ENCODE data around the gene CARD14. TPM values are rescaled to one million over a fixed set of nuclear protein-coding genes. Genes with fewer than 3 reads are reported as not detected.
"Not testable (repeated sequence)": the region's sequence is repeated elsewhere in the genome, so short reads cannot be mapped to it uniquely, and the experiment has no call there.

CARD14 gene
- total RNA-seq, 1 donor from 2014 or later = 0.41 TPM

DNA sequence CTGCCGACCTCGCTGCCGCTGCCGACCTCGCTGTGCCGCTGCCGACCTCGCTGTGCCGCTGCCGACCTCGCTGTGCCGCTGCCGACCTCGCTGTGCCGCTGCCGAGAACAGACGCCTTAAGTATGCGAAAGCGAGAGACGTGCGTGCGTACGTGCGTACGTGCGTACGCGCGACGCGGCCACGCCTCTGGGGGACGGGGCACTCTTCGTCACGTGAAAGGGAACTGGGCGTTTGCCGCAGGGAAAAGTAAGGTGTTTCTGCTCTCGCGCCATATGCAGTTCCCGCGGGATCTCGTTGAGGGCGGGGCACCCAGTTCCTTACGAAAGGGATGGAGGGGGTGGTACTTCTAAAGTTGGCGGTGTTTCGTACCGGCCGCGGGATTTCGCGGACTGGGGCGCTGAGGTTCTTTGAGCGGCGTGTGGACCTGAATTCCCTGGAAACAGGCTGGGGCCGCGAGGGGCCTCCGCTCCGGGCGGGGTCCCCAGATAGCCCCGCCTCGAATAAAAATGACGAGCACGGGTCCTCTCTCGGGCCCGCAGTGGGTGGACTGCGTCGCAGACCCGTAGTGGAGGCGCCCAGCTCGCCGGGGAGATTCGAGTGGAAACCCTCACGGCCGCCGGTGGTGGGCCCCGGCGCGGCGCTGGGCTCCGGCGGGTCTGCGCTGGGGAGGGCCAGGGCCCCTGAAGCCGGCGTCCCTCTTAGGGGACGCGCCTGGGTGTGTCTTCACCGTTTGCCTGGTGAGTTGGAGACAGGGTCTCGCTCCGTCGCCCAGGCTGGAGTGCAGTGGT is 22.6 kb upstream of the CARD14 start, which contains the start of gene EIF4A3:
Gene EIF4A3, minus strand, starts transcription at position 94 of the 788 bp plus-strand sequence. CDS start 167 bp downstream, outside the sequence.
- peak; percentile 99 for DNase-seq (ENCODE audit: low spot score in 2 of 2)
- peak; percentile 45 for FAIRE-seq

DNA sequence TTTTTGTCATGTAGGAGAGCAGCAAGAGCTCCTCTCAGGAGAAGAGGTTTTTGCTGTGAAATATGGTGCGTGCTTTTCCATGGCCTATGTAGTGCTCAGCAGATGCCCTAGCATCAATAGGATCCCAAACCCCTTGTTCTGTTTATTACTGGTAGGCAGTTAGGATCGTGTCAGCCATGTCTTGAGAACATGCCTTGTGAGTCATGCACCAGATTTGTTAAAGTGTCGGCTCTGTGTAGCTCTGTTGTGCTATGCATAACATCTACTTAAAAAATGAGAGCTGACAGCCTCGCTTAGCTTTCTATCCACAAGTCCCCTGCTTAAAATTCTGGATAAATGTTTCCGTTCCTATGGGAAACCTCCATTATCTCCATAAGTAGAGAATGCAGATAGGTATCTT is 18.5 kb upstream of the CARD14 start:
- DNase-seq (ENCODE audit: low spot score in 2 of 2) (no peak), FAIRE-seq (no peak)

DNA sequence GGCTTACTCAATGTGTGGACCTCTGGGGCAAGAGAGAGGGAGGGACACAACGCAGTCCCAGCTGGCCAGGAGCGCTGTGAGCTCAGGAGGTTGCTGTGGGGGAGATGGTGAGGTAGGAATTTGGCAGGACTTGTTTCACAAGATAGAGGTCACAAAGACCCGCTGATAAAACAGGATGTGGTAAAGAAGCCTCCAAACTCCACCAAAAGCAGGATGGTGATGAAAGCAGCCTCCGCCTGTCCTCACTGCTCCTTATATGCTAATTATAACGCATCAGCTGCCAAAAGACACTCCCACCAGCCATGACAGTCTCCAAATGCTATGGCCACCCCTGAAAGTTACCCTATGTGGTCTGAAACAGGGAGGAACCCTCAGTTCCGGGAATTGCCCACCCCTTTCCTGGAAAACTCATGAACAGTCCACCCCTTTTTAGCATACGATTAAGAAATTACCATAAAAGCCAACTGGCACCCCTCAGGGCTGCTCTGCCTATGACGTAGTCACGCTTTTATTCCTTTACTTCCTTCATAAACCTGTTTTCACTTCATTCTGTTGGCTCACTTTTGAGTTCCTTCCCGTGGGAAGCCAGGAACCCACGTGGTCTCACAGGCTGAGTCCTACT is 17.6 kb upstream of the CARD14 start:
- DNase-seq (ENCODE audit: low spot score in 2 of 2) (no peak), FAIRE-seq (no peak)

DNA sequence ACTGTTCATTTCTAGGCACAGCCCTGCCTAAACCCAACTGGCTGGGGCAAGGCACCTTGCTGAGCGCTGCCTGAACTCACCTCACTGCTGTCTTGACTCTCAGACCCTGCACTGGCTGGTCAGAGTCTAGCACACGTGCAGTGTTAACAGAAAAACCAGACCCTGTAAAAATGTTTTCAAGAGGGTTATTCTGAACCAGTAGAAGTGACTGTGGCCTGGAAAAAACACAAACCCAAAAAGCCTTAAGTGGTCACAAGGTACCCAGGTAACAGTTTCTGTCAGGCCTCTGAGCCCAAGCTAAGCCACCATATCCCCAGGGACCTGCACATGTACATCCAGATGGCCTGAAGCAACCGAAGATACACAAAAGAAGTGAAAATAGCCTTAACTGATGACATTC is 16.8 kb upstream of the CARD14 start:
- no peak for FAIRE-seq
- no peak for DNase-seq (ENCODE audit: low spot score in 2 of 2)

GRCh38 chr17:80154166-80154565 is 15.7 kb upstream of the CARD14 start:
- FAIRE-seq (no peak), DNase-seq (ENCODE audit: low spot score in 2 of 2) (no peak)

GRCh38 chr17:80155600-80155999 is 14.2 kb upstream of the CARD14 start:
- FAIRE-seq = not testable (repeated sequence)

DNA sequence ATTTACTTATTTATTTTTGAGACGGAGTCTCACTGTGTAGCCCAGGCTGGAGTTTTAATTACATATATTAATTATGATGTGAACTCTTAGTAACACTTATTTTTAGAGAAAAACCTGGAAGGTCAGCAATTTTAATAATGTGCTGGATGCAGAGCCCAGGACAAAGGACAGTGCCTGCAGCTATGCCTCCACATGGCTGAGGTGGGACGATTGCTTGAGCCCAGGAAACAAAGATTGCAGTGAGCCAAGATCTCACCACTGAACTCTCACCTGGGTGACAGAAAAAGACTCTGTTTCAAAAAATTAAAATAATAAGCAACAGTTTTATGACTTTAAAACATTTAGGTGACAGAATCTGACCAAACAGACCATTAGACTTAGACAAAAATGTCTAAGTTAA is 11.0 kb upstream of the CARD14 start:
- DNase-seq (ENCODE audit: low spot score in 2 of 2) = no peak
- FAIRE-seq = no peak

More at GRCh38 chr17:80155600-80155999, 14.2 kb upstream of the CARD14 start:
- DNase-seq (ENCODE audit: low spot score in 2 of 2) = not testable (repeated sequence)

- DNase-seq (ENCODE audit: low spot score in 2 of 2) (no peak), FAIRE-seq (no peak)
These were observed 9.3 kb upstream of the CARD14 start for GRCh38 chr17:80160536-80160935.

DNA sequence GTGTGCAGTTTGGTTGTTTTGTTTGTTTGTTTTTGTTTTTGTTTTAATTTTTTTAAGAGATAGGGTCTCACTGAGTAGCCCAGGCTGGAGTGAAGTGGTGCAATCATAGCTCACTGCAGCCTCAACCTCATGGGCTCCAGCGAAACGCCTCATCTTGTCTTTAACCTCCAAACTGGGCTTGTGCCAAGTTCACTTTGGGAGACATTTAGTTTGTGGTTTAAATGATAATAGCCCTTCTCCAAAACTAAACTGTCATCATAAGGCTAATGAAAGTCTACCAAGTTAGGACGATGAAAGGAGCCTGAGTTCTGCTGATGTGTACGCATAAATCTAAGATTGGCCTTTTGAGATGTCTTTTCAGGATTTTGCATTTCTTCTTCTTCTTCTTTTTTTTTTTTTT is 6.5 kb upstream of the CARD14 start:
- FAIRE-seq = no peak

DNA sequence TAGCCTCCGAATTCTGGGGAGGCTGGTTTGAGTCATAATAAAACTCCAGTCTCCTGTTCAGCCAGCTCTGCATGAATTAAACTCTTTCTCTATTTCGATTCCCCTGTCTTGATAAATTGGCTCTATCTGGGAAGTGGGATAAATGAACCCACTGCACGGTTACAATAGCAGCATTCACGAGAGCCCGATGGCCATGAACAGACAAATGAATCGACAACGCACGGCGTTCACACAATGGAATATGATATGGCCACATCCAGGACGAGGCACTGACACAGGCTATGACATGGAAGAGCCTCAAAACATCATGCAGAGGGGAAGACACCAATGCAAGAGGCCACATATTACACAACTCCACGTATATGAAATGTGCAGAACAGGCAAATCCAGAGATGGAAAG is 5.6 kb upstream of the CARD14 start:
- FAIRE-seq (no peak), DNase-seq (ENCODE audit: low spot score in 2 of 2) (no peak)

More for the DNA sequence above, 6.5 kb upstream of the CARD14 start:
- DNase-seq (ENCODE audit: low spot score in 2 of 2) = no peak

DNA sequence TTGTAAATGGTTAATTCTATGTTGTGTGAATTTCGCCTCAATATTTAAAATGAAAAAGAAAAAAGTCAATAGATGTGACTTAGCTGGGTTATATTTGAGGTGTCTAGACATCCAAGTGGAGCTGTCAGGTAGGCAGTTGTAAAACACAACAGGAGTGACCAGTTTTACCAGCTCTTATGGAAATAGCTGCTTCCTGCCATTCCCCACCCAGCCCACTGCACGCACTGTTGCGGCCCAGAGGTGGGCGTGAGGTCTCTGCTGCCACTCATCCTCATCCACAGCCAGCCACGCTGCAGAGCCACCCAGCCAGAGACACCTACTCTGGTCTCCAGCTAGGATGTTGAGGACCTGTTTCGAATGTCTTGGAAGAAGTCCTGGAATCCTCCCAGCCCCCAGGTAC is 3.4 kb upstream of the CARD14 start:
- DNase-seq (ENCODE audit: low spot score in 2 of 2) = no peak
- FAIRE-seq = no peak

DNA sequence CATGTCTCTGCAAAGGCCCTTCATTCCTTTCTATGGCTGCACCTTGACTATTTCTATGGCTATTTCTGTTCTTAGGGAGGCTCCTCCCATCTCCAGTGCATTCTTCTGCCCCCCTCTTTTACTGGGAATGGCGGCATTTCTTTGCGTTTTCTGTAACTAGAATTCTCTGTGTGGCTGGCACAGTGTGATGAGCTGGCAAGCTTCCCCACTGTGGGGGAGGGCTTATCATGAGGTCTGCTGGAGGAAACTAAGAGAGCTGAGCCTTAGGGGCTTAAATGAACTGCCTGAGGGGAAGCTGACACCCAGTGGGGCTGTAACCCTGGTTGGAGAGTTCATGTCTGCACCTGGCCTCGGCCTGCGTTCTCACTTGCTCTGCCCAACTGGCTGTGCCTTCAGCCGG is 1.5 kb upstream of the CARD14 start:
- DNase-seq (ENCODE audit: low spot score in 2 of 2) = no peak
- no peak for FAIRE-seq

DNA sequence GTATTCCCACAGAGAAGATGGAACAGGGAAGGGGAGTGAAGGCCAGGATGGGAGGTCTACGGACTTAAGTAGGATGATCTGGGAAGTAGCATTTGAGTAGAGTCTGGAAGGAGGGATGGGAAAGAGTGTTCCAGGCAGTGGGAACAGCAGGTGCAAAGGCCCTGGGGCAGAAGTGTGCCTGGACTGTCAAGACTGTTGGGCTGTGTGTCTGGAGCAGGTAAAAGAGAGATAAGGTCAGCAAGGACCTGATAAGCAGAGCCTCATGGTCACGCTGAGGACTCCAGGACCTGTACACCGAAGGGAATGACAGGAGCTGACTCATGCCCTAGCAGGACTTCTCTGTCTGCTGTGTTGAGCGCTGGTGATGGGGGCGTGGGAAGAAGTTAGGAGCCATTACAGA is 723 bp upstream of the CARD14 start:
- FAIRE-seq (no peak), DNase-seq (ENCODE audit: low spot score in 2 of 2) (no peak)

GRCh38 chr17:80171681-80172080 is 1.9 kb downstream of the CARD14 start:
- DNase-seq (ENCODE audit: low spot score in 2 of 2) (no peak), FAIRE-seq (no peak)

GRCh38 chr17:80173126-80173525 is 3.3 kb downstream of the CARD14 start:
- FAIRE-seq (no peak), DNase-seq (ENCODE audit: low spot score in 2 of 2) (no peak)

GRCh38 chr17:80173916-80174315 is 4.1 kb downstream of the CARD14 start:
- DNase-seq (ENCODE audit: low spot score in 2 of 2) (no peak), FAIRE-seq (no peak)

GRCh38 chr17:80176757-80177156 is 6.9 kb downstream of the CARD14 start:
- DNase-seq (ENCODE audit: low spot score in 2 of 2) = no peak
- FAIRE-seq = no peak

DNA sequence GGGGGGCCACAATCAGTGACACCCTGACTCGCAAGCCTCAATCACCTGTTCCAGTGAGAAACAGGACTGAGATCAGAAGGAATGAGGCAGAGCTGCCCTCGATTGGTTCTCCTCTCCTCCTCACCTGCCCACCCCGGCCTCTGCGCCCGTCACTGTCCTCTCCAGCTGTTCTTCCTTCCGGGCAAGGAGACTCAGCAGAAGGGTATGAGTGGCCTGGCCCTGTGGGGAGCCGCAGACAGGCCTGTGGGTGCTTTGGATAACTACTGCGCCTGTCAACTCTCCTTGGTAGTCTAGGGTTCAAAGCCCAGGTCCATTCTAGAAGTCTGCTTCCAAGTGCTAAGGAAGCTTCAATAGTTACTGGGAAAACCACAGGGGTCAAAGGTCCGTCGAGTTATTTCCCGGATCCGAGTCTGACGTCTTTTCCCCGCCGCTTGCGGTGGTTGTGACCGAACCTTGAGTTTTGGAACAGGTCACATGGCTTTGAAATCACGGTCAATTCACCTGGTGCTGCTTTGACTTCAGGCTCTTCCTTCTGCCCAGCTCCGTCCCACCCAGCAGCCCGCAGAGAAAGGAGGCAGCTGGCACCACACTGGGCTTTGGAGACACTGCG is 8.3 kb downstream of the CARD14 start:
- DNase-seq (ENCODE audit: low spot score in 2 of 2) (no peak), FAIRE-seq (no peak)

DNA sequence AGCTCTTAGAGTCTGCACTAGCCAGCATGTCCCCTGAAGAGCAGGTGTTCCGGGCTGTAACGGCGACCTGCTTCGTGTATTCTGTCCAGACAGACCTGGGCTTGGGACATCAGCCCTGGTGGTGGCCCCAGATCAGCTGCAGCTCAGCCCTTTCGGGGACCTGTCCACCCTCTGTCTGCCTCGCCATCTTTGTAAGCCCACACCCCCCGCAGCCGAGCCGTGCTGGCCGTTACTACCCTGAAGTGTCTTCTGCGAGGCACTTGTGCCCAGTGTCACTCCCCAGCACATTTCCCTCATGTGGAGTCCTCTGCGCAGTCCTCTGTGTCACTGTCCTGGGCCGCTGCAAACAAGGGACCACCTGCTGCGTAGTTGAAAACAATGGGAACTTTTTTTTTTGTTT is 10.4 kb downstream of the CARD14 start:
- DNase-seq (ENCODE audit: low spot score in 2 of 2) (no peak), FAIRE-seq (no peak)

- FAIRE-seq (no peak), DNase-seq (ENCODE audit: low spot score in 2 of 2) (no peak)
These were observed 11.6 kb downstream of the CARD14 start for GRCh38 chr17:80181431-80181830.

DNA sequence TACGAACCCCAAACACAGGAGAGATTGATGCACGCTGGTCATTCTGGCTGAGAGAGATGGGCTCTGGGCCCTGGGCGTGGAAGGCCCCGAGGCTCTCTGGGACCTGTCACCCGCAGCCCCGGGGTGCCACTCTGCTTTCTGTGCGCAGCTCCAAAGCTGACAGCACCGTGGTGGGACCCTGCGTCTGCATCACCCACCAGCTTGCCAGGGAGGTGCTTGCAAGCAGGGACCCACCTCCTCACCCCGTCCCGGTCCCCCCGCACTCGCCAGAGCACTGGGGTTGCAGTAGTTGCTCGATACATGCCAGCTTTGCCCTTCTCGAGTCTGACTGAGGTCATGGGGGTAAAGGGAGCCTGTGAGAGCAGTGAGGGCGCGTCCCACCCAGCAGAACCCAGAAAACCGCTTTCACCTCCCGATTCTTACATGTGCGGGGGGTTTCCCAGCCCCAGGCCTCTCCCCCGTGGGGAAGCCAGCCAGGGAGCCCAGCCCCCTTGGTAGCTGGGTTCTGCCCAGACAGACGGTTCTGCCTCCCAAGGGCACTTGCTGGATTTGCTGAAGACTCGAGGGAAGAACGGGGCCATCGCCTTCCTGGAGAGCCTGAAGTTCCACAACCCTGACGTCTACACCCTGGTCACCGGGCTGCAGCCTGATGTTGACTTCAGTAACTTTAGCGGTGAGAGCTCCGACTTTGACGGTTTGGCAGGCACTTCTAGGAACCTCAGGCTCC is 12.5 kb downstream of the CARD14 start:
- DNase-seq (ENCODE audit: low spot score in 2 of 2) = no peak
- FAIRE-seq = no peak
